Psoas muscle (tissue), 8 donors: ENCODE measurements around the gene KCND3. TPM values are rescaled to one million over a fixed set of nuclear protein-coding genes. Genes with fewer than 3 reads are reported as not detected.

Experiments used
- ATAC-seq, 4 donors: fragments of 200-7000 bp; cut with Tn5 transposase; one replicate each; pipeline ENCODE4 v1.9.1; 2020; ENCODE audit warnings: moderate library complexity in 3 of 4, mild to moderate bottlenecking in 2 of 4
- DNase-seq, 2 donors: peaks; one replicate each; pipeline ENCODE4 v3.0.0-alpha.2; 2020
- H3K27ac ChIP-seq: fragments of 200-600 bp; one replicate; pipeline ENCODE4 v1.8.0; 2022
- H3K27me3 ChIP-seq, 3 donors: fragments of 200-600 bp in 1 of 3; one replicate each; pipeline versions ENCODE4 v1.6.1 to v1.8.0; 2013 to 2022; ENCODE audit warnings: low read length in 2 of 3, mild to moderate bottlenecking in 2 of 3, moderate library complexity in 1 of 3; ENCODE audit not compliant: insufficient read depth in 3 of 3
- H3K36me3 ChIP-seq, 2 donors: fragments of 200-600 bp in 1 of 2; one replicate each; pipeline versions ENCODE4 v1.6.1 to v1.8.0; 2013 to 2022; ENCODE audit warnings: low read depth in 1 of 2, mild to moderate bottlenecking in 1 of 2, moderate library complexity in 1 of 2; ENCODE audit not compliant: insufficient read depth in 1 of 2
- H3K4me1 ChIP-seq: fragments of 200-600 bp; one replicate; pipeline ENCODE4 v1.8.0; 2022
- H3K4me3 ChIP-seq: fragments of 200-600 bp; one replicate; pipeline ENCODE4 v1.8.0; 2022; ENCODE audit warnings: mild to moderate bottlenecking
- H3K9me3 ChIP-seq: fragments of 200-600 bp; one replicate; pipeline ENCODE4 v1.8.0; 2022
- WGBS, 3 donors: extraction: QIAGEN DNeasy Blood & Tissue Kit; methylation state at CpG; one replicate each; pipeline versions ENCODE4 v1.1.6 to v1.1.7; 2013; 5-methylcytosine and 5-hydroxymethylcytosine counted together
- intact Hi-C, 2 donors: fragments of 100-400 bp; cut with DNase I; formaldehyde crosslinking; loops; one replicate each; pipeline versions ENCODE4 v1.11.0 to v1.14.2; 2022
- polyA plus RNA-seq, 3 donors: library from polyadenylated mRNA; stranded (reverse); fragments of 200-250 nt; gene quantifications; one replicate each; pipeline ENCODE4 v1.2.3, GENCODE V29; 2013
- total RNA-seq, 4 donors: library from RNA; stranded (reverse); fragmentation: NEBNext Ultra II Directional in 2 of 4; extraction: Animal tissue kit (Norgen Biotek cat#: 25700) in 2 of 4; gene quantifications; one replicate each; pipeline versions ENCODE4 v1.2.1 to v1.2.4, GENCODE V29; 2021 to 2023
- TF ChIP-seq, protein P1 (sequence below): fragments of 200-600 bp; IDR thresholded peaks from one replicate; pipeline ENCODE4 v1.8.0; 2022; ENCODE audit warnings: antibody characterized with exemption
- donor health status: healthy with polysubstance abuse.
- donor health status: DM: no; HTN: no; CAD: no; lungs with moderate emphysema.
- donor health status: Bipolar disorder and iron deficiency.
- donor health status: healthy.
- donor health status: DM: yes; HTN: yes; CAD: no.
- donor health status: DM: no; HTN: no; CAD: no.
- donor health status: DM: no; HTN: no; CAD: no.
- donor health status: DM: yes; HTN: yes; CAD: no.

The KCND3 gene
- total and polyA plus RNA-seq, 7 donors = 0.53 to 4.1 (median 1.3) TPM

DNA sequence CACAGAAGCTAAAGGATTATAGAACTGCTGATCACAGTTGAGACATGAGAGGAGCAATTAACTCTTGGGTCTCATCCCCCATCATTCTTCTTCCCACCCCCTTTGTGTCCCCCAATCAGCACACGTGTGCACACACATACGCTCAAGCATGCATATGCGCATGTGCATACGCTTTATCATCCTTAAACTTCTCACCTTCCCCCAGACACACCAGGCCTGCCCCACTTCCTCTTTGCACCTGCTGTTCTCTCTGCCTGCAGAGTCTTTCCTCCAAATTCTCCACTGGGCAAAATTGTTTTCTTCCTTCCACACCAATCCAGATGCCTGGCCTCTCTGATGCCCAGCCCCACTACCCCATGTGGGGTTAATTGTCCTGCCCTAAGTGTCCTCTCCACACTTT, 13.0 kb upstream of the KCND3 start:
- H3K4me1 ChIP-seq = no peaks in the 10 kb centered on the region
- ATAC-seq (no peak), DNase-seq (no peak)
- H3K9me3 ChIP-seq = no peaks in the 10 kb centered on the region
- no peak overlapping the region for H3K4me3 ChIP-seq
- H3K36me3 ChIP-seq = no peaks in the 10 kb centered on the region
- intact Hi-C loops = no loop called here
- WGBS, 3 donors = 77 to 86% (median 79%) methylated on average over 4 of the region's 4 CpGs
- H3K27ac ChIP-seq = no peak overlapping the region
- TF ChIP-seq, protein P1, sequence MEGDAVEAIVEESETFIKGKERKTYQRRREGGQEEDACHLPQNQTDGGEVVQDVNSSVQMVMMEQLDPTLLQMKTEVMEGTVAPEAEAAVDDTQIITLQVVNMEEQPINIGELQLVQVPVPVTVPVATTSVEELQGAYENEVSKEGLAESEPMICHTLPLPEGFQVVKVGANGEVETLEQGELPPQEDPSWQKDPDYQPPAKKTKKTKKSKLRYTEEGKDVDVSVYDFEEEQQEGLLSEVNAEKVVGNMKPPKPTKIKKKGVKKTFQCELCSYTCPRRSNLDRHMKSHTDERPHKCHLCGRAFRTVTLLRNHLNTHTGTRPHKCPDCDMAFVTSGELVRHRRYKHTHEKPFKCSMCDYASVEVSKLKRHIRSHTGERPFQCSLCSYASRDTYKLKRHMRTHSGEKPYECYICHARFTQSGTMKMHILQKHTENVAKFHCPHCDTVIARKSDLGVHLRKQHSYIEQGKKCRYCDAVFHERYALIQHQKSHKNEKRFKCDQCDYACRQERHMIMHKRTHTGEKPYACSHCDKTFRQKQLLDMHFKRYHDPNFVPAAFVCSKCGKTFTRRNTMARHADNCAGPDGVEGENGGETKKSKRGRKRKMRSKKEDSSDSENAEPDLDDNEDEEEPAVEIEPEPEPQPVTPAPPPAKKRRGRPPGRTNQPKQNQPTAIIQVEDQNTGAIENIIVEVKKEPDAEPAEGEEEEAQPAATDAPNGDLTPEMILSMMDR = no peak
- H3K27me3 ChIP-seq = peaks cover 0 to 8% (median 0%) of the 10 kb centered on the region in 3 donors

DNA sequence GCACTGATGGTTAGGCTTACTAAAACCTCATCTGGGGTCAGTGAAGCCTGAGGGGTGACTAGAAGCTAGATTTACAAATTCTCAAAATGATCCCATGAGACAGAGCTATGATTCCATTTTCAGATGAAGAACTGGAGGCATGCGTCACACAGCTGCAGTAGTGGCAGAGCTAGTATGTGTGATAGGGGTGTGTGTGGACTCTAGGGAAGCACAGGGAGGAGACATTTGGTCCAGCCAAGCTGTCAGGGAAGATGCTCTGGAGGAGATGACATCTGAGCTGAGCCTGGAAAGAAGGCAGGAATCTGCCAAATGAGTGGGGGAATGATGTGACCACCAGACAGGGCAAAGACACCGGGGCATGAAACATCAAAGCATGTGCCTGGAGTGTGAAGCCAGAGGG, 12.0 kb upstream of the KCND3 start:
- TF ChIP-seq, protein P1 = no peak
- Histone ChIP-seq H3K9me3 (no peaks in the 10 kb centered on the region), H3K4me3 (no peak overlapping the region), H3K27ac (no peak overlapping the region), H3K36me3 (no peaks in the 10 kb centered on the region), H3K27me3 (peaks cover 0 to 8% (median 0%) of the 10 kb centered on the region in 3 donors), H3K4me1 (no peaks in the 10 kb centered on the region)
- ATAC-seq = no peak
- DNase-seq = no peak
- intact Hi-C loops = no loop called here
- WGBS, 3 donors = 32 to 40% (median 33%) methylated on average over 2 of the region's 2 CpGs

DNA sequence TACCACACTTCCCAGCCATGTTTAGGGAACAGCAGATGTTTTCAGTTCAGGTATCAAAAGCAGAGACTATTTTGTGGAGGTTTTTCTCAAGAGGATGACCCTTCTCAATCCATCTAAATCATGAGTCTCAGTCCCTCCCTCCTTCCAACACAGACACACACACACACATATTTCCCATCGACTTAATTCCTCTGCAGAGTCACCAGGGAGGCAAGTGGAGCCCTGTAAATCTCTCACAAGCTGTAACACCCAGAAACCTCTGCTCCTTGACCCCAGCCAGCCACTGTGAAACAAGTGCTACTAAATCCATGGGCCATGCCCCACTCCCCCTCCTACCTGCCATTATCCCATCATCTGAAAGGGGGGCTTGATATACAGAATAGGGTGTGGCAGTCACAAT, 10.6 kb upstream of the KCND3 start:
- no peak for ATAC-seq
- Histone ChIP-seq H3K4me1 (no peaks in the 10 kb centered on the region), H3K4me3 (no peak overlapping the region), H3K36me3 (no peaks in the 10 kb centered on the region), H3K9me3 (no peaks in the 10 kb centered on the region), H3K27ac (no peak overlapping the region), H3K27me3 (peaks cover 0 to 8% (median 0%) of the 10 kb centered on the region in 3 donors)
- TF ChIP-seq, protein P1 = no peak
- 5 to 21% (median 15%) methylated on average over 1 of the region's 1 CpG for WGBS, 3 donors
- intact Hi-C loops = no loop called here
- DNase-seq = no peak

DNA sequence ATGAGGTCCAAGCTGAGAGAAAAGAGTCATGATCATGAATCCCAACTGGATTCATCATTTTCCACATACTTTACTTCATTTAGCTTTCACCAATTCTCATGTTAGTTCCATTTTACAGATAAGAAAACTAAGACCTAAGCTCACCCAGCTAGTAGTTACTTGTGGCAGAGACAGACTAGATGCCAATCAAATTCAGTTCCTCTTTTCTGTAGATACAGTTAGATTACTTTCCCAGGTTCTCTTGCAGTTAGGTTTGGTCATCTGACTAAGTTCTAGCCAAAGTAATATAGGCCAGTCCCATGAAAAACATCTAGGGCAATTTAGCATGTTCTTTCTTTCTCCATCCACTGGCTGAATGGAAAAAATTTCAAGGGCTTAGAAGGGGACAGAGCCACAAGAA, 8.9 kb upstream of the KCND3 start:
- H3K27me3 ChIP-seq = peaks cover 0 to 8% (median 2%) of the 10 kb centered on the region in 3 donors
- no peaks in the 10 kb centered on the region for H3K4me1 ChIP-seq
- ATAC-seq = no peak
- no peak overlapping the region for H3K4me3 ChIP-seq
- TF ChIP-seq, protein P1 = no peak
- no peak for DNase-seq
- no peak overlapping the region for H3K27ac ChIP-seq
- intact Hi-C loops = loop anchor here (10.0 kb wide), 2 partner anchors 184 to 336 kb away; no protein-coding TSS in a partner anchor
- H3K9me3 ChIP-seq = no peaks in the 10 kb centered on the region
- H3K36me3 ChIP-seq = no peaks in the 10 kb centered on the region

DNA sequence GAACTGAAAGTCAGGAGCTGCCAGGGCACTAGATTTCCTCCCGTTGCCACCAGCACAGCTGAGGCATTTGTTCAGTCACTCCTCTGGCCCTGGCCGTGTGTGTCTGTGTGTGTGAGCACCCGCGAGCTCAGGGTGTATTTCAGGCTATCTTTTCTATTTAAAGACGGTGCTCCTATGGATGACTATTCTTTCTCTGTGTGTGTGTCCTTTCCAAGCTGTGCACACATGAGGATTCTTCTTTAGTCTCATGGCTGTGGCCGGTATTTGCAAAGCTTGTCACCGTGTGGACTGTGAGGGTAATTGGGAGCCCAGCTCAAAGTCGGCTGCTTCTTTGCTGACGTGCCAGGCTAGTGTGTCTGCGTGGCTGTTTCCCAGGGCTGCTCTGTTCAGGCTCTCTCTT, 3.0 kb upstream of the KCND3 start:
- Histone ChIP-seq H3K4me3 (no peak overlapping the region), H3K36me3 (no peaks in the 10 kb centered on the region), H3K9me3 (no peaks in the 10 kb centered on the region), H3K27ac (peak overlapping the region; percentile 72), H3K4me1 (peaks cover 22% of the 10 kb centered on the region), H3K27me3 (peaks cover 0 to 2% (median 0%) of the 10 kb centered on the region in 3 donors)
- TF ChIP-seq, protein P1 = no peak
- ATAC-seq = peak; percentile 15 to 54 (median 50)
- intact Hi-C loops = loop anchor here (5.0 to 10.0 kb wide), 3 partner anchors 178 to 342 kb away; no protein-coding TSS in a partner anchor
- peak in 1 of 2 donors; percentile 65 for DNase-seq
- WGBS, 3 donors = 27 to 40% (median 33%) methylated on average over 10 of the region's 10 CpGs
